ENCODE results near the gene SLC16A3. TPM values are rescaled to one million over a fixed set of nuclear protein-coding genes. Genes with fewer than 3 reads are reported as not detected.

The SLC16A3 gene
- total and polyA plus RNA-seq, 2 donors (not counting 3 experiments of a cell fraction or from before 2014, with no cell fraction given), result 95.9 to 171 TPM

GRCh38 chr17:82229698-82230608 lies 1.1 kb downstream of the SLC16A3 start:
- Histone ChIP-seq H4K20me1 (replicated peaks; ENCODE audit: control insufficient read depth, extremely low read depth, insufficient read depth, low read length) (no peaks in the 10 kb centered on the region), H3K4me3 (replicated peaks in 1 of 3; ENCODE audit: insufficient read depth in 1 of 3, low read depth in 1 of 3, low read length in 3 of 3) (peak overlapping the region; percentile 53 to 89 (median 71)), H3K4me2 (ENCODE audit: insufficient read depth, low read length) (peak overlapping the region; percentile 84), H3K9me1 (replicated peaks; ENCODE audit: control insufficient read depth, extremely low read depth, insufficient read depth, low read length) (no peaks in the 10 kb centered on the region), H3K9ac (replicated peaks; ENCODE audit: extremely low read depth, insufficient read depth, low read length) (peak overlapping the region; percentile 76), H2AFZ (ENCODE audit: low read depth, low read length) (no peak overlapping the region), H3K27me3 (ENCODE audit: control insufficient read depth in 2 of 2, insufficient read depth in 2 of 2, low read length in 2 of 2) (no peaks in the 10 kb centered on the region), H3K79me2 (ENCODE audit: control insufficient read depth, insufficient read depth, low read length) (peaks cover 55% of the 10 kb centered on the region), H3K9me3 (replicated peaks; ENCODE audit: control insufficient read depth, insufficient read depth, low read length) (no peaks in the 10 kb centered on the region), H3K4me1 (ENCODE audit: control insufficient read depth, extremely low read depth, insufficient read depth, low read length) (peaks cover 21% of the 10 kb centered on the region), H3K27ac (ENCODE audit: insufficient read depth, low read depth, low read length) (peak overlapping the region; percentile 53), H3K36me3 (ENCODE audit: control insufficient read depth in 2 of 2, extremely low read depth in 1 of 2, insufficient read depth in 2 of 2, low read length in 2 of 2) (no peaks in the 10 kb centered on the region)
- TF ChIP-seq POLR2A (IDR thresholded peaks at IDR 0.05; ENCODE audit: low read depth, low read length) (no peak), CTCF (IDR thresholded peaks at IDR 0.05; ENCODE audit: extremely low read depth in 1 of 2, insufficient read depth in 1 of 2, low read depth in 1 of 2, low read length in 2 of 2) (peak in 1 of 2 donors; percentile 10)
- BruUV-seq (replicated peaks), result no TSS peak
- POLR2A ChIA-PET, result interaction anchor here (0.6 to 1.6 kb wide), 6 partner anchors 10 to 969 kb away, joined by 3 to 7 read pairs (median 5); no protein-coding TSS in a partner anchor
- DNase-seq (ENCODE audit: low read depth, low spot score) (peak; percentile 31), FAIRE-seq (peak; percentile 50)
- intact Hi-C loops (cut with micrococcal nuclease) (loop anchor here (1.0 to 10.0 kb wide), 4 partner anchors 13 to 195 kb away; partner anchors contain the start of genes DCXR, FASN and RAC3), dilution Hi-C loops (cut with MboI; ENCODE audit: extremely low pct_ligation_motif_present, low sequenced_read_pairs) (no loop called here)
- CTCF ChIA-PET, result interaction anchor here (1.0 to 8.8 kb wide), 8 partner anchors 8 to 199 kb away, joined by 3 to 104 read pairs (median 4); partner anchors contain the start of gene RAC3
